ENCODE results near the gene TASP1.
"Not testable (repeated sequence)": the region's sequence is repeated elsewhere in the genome, so short reads cannot be mapped to it uniquely, and the experiment has no call there.

TASP1 gene

GRCh38 chr20:13395232-13395631, 243.5 kb downstream of the TASP1 start:
- no peak for TF ChIP-seq CTCF (IDR thresholded peaks at IDR 0.05; ENCODE audit: insufficient read depth, low read depth, low read length, missing control alignments)
- H3K4me3 ChIP-seq (ENCODE audit: low read length), result no peak overlapping the region
- DNase-seq (ENCODE audit: low read depth), result no peak

DNA sequence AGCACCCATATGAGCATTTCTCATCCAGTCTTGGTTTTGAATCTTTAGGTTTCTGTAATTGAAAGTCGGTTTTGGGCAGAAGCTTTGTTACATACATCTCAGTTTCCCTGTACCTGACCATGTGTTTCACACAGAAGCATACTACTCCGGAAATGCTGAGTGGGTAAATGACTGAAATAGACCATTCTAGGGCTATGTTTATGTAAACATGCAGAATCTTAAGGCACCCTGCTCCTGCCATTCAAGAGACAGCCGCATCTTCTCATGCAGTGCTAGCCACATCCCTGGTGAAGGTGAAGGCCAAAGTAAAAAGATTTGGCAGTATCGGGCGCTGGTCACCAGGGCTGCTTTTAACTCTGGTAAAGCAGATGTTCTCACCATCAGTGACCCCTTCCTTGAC, 246.3 kb downstream of the TASP1 start:
- no peak for DNase-seq (ENCODE audit: low read depth)
- no peak overlapping the region for H3K4me3 ChIP-seq (ENCODE audit: low read length)
- no peak for TF ChIP-seq CTCF (IDR thresholded peaks at IDR 0.05; ENCODE audit: insufficient read depth, low read depth, low read length, missing control alignments)

DNA sequence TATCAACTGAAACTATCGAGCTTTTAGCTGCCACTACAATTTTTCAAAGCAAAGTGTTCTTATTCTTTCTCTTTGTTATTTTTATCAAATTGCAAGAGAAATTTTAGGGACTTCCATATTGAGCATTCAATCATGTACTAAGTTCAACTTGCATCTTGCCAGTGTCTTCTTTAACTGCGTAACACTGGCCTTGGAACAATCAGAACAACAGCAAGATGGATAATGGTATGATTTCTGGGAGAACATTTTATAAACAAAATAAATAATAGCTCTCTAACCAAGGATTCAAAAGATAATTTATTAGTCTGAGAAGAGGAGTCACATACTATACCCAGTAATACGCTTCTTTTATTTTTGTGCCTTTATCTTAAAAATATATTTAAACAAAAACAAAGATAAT, 249.6 kb downstream of the TASP1 start:
- H3K4me3 ChIP-seq (ENCODE audit: low read length), result no peak overlapping the region
- no peak for DNase-seq (ENCODE audit: low read depth)
- TF ChIP-seq CTCF (IDR thresholded peaks at IDR 0.05; ENCODE audit: insufficient read depth, low read depth, low read length, missing control alignments), result no peak

- no peak overlapping the region for H3K4me3 ChIP-seq (ENCODE audit: low read length)
- no peak for TF ChIP-seq CTCF (IDR thresholded peaks at IDR 0.05; ENCODE audit: insufficient read depth, low read depth, low read length, missing control alignments)
- DNase-seq (ENCODE audit: low read depth), result no peak
Measured at GRCh38 chr20:13384132-13384531, 254.6 kb downstream of the TASP1 start.

DNA sequence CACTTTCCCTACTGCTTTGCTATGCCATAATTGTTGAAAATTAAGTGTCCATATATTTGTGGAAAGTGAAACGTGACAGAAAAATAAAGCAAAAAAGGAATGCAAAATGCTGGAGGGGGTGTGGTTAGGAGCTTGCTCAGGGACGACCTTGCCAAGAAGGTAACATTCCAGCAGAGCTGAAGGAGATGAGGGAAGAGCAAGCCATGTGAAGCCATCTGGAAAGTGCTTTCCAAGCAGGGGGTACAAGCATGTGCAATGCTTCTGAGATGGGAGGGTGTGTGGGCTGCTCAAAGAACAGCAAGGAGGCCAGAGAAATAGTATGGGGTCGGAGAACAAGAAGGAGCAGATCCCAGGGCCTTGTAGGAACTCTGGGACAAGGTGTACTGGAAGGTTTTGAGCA, 255.9 kb downstream of the TASP1 start:
- H3K4me3 ChIP-seq (ENCODE audit: low read length), result no peak overlapping the region
- DNase-seq (ENCODE audit: low read depth), result no peak
- TF ChIP-seq CTCF (IDR thresholded peaks at IDR 0.05; ENCODE audit: insufficient read depth, low read depth, low read length, missing control alignments), result no peak

DNA sequence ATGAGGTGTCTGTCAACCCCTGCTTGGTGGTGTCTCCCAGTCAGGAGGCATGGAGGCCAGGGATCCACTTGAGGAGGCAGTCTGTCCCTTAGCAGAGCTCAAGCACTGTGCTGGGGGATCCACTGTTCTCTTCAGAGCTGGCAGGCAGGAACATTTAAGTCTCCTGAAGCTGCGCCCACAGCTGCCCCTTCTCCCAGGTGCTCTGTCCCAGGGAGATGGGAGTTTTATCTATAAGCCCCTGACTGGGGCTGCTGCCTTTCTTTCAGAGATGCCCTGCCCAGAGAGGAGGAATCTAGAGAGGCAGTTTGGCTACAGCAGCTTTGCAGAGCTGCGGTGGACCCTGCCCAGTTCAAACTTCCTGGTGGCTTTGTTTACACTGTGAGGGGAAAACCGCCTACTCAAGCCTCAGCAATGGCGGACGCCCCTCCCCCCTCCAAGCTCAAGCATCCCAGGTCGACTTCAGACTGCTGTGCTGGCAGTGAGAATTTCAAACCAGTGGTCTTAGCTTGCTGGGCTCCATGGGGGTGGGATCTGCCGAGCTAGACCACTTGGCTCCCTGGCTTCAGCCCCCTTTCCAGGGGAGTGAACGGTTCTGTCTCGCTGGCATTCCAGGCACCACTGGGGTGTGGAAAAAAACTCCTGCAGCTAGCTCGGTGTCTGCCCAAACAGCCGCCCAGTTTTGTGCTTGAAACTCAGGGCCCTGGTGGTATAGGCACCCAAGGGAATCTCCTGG, 258.1 kb downstream of the TASP1 start:
- not testable (repeated sequence) for DNase-seq (ENCODE audit: low read depth)

DNA sequence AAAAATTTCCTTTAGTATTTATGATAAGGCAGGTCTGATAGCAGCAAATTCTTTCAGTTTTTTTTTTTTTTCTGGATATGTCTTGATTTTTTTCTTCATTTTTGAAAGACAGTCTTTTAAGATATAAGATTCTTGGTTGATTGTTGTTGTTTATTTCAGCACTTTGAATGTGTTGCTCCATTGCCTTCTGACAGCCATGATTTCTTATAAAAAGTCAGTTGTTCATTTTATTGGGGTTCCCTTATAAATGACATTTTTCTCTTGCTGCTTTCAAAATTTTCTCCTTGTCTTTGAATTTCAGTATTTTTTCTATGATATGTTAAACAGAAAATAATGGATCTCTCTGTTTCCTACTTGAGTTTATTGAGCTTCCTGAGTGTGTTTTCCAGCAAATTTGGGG, 265.3 kb downstream of the TASP1 start:
- no peak for DNase-seq (ENCODE audit: low read depth)
- no peak for TF ChIP-seq CTCF (IDR thresholded peaks at IDR 0.05; ENCODE audit: insufficient read depth, low read depth, low read length, missing control alignments)
- H3K4me3 ChIP-seq (ENCODE audit: low read length), result no peak overlapping the region

More for the DNA sequence above, 258.1 kb downstream of the TASP1 start:
- H3K4me3 ChIP-seq (ENCODE audit: low read length), result not testable (repeated sequence)

All from epithelial cell of esophagus (primary cell).